Measurements from ENCODE around the gene SFMBT2.

- TF ChIP-seq CTCF (IDR thresholded peaks at IDR 0.05) (no peak), ZFX (IDR thresholded peaks at IDR 0.05; ENCODE audit: borderline replicate concordance) (no peak)
These were observed 110.4 kb downstream of the SFMBT2 start for GRCh38 chr10:7300384-7300971.
